LNCAP (cell line): ENCODE data around the gene LHFPL4.

Source experiments
- CTCF ChIP-seq: fragments of 450-650 bp; IDR thresholded peaks from 2 replicates; pipeline ENCODE4 v1.5.1; 2017; ENCODE audit warnings: mild to moderate bottlenecking

Gene LHFPL4

DNA sequence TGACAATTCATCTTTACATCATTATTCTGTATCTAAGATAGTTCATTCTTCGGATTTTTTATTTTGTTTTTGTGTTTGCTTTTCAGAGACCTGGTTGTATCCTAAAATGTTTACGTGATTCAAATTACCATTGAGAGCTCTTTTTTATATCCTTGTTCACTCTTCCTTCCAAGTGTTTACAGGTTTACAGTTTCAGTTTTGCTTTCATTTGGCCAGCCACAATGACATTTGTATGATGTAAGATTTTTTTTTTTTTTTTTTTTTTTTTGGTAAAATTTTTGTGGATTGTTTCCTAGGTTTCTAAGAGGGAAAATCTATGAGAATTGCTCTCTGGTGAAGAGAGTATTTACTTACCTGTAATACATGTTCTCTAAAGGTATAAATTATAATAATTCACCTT lies 101.2 kb downstream of the LHFPL4 start:
- no peak for TF ChIP-seq CTCF

DNA sequence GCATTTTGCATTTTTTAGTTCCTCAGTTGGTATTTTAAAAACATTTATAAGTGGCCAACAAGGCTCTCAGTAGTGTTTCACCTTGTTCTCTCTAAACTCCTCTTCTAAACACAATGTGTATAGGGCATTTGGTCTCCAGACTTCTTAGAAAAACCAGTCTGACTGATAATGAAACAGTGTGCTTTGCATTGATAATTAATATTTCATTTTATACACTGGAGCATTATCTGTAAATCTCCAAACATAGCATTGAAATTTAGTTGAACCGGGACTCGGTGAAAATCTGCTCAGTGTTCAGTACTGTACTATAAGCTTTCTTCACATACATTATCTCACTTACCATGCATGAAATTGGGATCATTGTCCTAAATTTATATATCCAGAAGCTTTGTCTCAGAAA lies 102.6 kb downstream of the LHFPL4 start:
- TF ChIP-seq CTCF = no peak

DNA sequence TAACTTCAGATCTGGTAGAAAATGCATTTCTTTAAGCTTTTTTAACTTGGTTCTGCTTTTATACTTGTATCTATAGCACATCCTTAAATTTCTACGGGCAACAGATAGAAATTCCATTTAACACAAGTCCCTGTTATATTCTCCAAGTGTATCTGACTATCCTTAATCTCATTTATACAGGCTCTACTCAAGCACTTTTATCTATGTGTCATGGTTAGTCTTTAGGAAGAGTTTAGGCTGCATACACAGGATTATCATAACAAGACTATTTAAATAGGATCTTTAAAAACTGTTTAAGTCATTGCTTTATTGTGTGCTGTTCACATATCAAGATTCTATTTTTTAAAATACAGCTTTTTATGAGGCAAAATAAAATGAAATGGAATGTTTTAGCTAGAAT lies 103.5 kb downstream of the LHFPL4 start:
- TF ChIP-seq CTCF = no peak

- TF ChIP-seq CTCF = no peak
Measured at GRCh38 chr3:9448643-9449042, 105.0 kb downstream of the LHFPL4 start.
